Thyroid gland (tissue), 4 donors: Measurements from ENCODE around the gene DGKH. TPM values are rescaled to one million over a fixed set of nuclear protein-coding genes. Genes with fewer than 3 reads are reported as not detected.
"Not testable (repeated sequence)": the region's sequence is repeated elsewhere in the genome, so short reads cannot be mapped to it uniquely, and the experiment has no call there.

Experiments used
- DNase-seq, 2 donors: peaks; one replicate each; pipeline ENCODE4 v3.0.0-alpha.2; 2019
- H3K27ac ChIP-seq, 3 donors: fragments of 200-600 bp; sonication (generic); 1 replicate in 2 of 3; 2 replicates in 1 of 3; pipeline ENCODE4 v1.5.1; 2016 to 2019; ENCODE audit warnings: mild to moderate bottlenecking in 1 of 3, moderate library complexity in 1 of 3
- H3K27me3 ChIP-seq: fragments of 200-600 bp; sonication (generic); one replicate; pipeline ENCODE4 v1.5.1; 2019
- H3K36me3 ChIP-seq, 2 donors: fragments of 200-600 bp; sonication (generic); one replicate each; pipeline ENCODE4 v1.5.1; 2016 to 2019
- H3K4me1 ChIP-seq, 2 donors: fragments of 200-600 bp; sonication (generic); one replicate each; pipeline ENCODE4 v1.5.1; 2017 to 2019
- H3K4me3 ChIP-seq, 3 donors: fragments of 200-600 bp; sonication (generic); replicated peaks in 1 of 3; 1 replicate in 2 of 3; 2 replicates in 1 of 3; pipeline ENCODE4 v1.5.1; 2016; ENCODE audit warnings: mild to moderate bottlenecking in 1 of 3
- H3K9me3 ChIP-seq: fragments of 200-600 bp; sonication (generic); one replicate; pipeline ENCODE4 v1.5.1; 2017
- CTCF ChIP-seq, 6 experiments: fragments of 200-600 bp in 3 of 6; fragments of 450-650 bp in 3 of 6; sonication (generic) in 3 of 6; IDR thresholded peaks; one replicate each; pipeline ENCODE4 v1.5.1; 2016 to 2019; ENCODE audit warnings: antibody characterized with exemption in 6 of 6, mild to moderate bottlenecking in 2 of 6, inconsistent platforms in 1 of 6, moderate library complexity in 1 of 6
- POLR2A ChIP-seq, 2 donors: fragments of 450-650 bp; IDR thresholded peaks; one replicate each; pipeline ENCODE4 v1.6.1; 2017; ENCODE audit warnings: antibody characterized with exemption in 2 of 2, mild to moderate bottlenecking in 2 of 2, moderate library complexity in 1 of 2
- WGBS, 2 donors: methylation state at CpG; one replicate each; pipeline ENCODE4 v1.1.5; 2017; 5-methylcytosine and 5-hydroxymethylcytosine counted together
- intact Hi-C: fragments of 100-400 bp; cut with DNase I; formaldehyde crosslinking; loops from one replicate; pipeline ENCODE4 v1.15.1; 2023
- total RNA-seq, 4 donors: library from RNA; depleted of rRNA; stranded (reverse); fragments of >200 nt; gene quantifications; one replicate each; pipeline ENCODE4 v1.2.3, GENCODE V29; 2016

DGKH gene
- total RNA-seq, 4 donors from 2014 or later, result 7.9 to 15.9 (median 12.4) TPM

GRCh38 chr13:42127047-42127446, 78.6 kb downstream of the DGKH start:
- H3K27ac ChIP-seq, result no peak overlapping the region
- no peaks in the 10 kb centered on the region for H3K27me3 ChIP-seq
- H3K4me1 ChIP-seq, result no peaks in the 10 kb centered on the region
- no peak for DNase-seq
- no peaks in the 10 kb centered on the region for H3K9me3 ChIP-seq
- intact Hi-C loops, result no loop called here
- WGBS, 2 donors, result 94 to 97% methylated on average over 3 of the region's 3 CpGs
- H3K4me3 ChIP-seq, result no peak overlapping the region
- H3K36me3 ChIP-seq, result peaks cover 0 to 7% of the 10 kb centered on the region in 2 donors
- TF ChIP-seq POLR2A (IDR thresholded peaks at IDR 0.05), result no peak
- no peak for TF ChIP-seq CTCF (IDR thresholded peaks at IDR 0.05)

DNA sequence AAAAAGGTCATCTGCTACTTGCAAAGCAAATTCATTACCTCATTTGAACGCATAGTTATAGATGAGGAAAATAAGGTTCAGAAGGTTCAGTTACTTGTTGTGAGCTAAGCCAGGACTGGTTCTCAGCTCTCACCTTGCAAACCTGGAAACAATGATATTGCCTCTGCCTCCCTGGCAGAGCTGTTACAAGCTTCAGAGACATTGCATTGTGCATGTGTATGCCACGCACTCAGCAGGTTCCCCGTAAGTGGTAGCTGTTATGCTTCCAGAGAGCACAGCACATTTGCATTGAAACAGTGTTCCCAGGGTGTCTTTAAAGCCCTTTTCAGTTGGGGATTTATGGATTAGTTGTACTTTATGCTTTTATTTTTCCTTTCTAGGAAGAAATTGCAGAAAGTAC, 80.6 kb downstream of the DGKH start:
- TF ChIP-seq CTCF (IDR thresholded peaks at IDR 0.05) (no peak), POLR2A (IDR thresholded peaks at IDR 0.05) (no peak)
- H3K9me3 ChIP-seq, result no peaks in the 10 kb centered on the region
- peaks cover 0 to 7% of the 10 kb centered on the region in 2 donors for H3K36me3 ChIP-seq
- no peaks in the 10 kb centered on the region for H3K4me1 ChIP-seq
- WGBS, 2 donors, result 74 to 77% methylated on average over 3 of the region's 3 CpGs
- intact Hi-C loops, result no loop called here
- DNase-seq, result no peak
- no peaks in the 10 kb centered on the region for H3K27me3 ChIP-seq
- no peak overlapping the region for H3K27ac ChIP-seq
- no peak overlapping the region for H3K4me3 ChIP-seq

DNA sequence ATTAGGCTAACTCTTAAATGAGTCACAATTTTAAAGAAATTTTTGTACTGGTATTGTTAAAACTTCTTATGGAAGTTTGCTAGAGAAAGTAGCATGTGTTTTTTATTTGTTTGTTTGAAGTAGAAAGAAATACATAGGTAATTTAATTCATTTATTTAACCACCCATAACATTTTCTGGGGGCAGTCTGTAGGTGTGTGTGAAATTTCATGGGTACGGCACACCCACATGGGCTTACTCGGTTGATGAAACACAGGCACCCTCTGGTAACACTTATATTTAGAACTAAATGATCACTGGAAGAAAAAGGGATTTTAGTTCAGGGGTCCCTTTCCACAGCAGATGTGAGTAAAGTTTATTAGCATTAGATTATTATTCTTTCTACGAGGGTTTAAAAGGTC, 88.1 kb downstream of the DGKH start:
- WGBS, 2 donors, result 93 to 94% methylated on average over 3 of the region's 3 CpGs
- H3K27ac ChIP-seq, result no peak overlapping the region

GRCh38 chr13:42137856-42138537, 89.5 kb downstream of the DGKH start:
- no peak overlapping the region for H3K4me3 ChIP-seq
- no peak overlapping the region for H3K27ac ChIP-seq
- WGBS, 2 donors, result 92 to 96% methylated on average over 3 of the region's 3 CpGs
- H3K9me3 ChIP-seq, result no peaks in the 10 kb centered on the region
- no peaks in the 10 kb centered on the region for H3K4me1 ChIP-seq
- intact Hi-C loops, result no loop called here
- H3K36me3 ChIP-seq, result no peaks in the 10 kb centered on the region
- no peak for DNase-seq
- TF ChIP-seq CTCF (IDR thresholded peaks at IDR 0.05) (no peak), POLR2A (IDR thresholded peaks at IDR 0.05) (no peak)
- H3K27me3 ChIP-seq, result no peaks in the 10 kb centered on the region

More for the DNA sequence above, 88.1 kb downstream of the DGKH start:
- no peaks in the 10 kb centered on the region for H3K36me3 ChIP-seq
- no peaks in the 10 kb centered on the region for H3K4me1 ChIP-seq
- no peak overlapping the region for H3K4me3 ChIP-seq
- DNase-seq, result no peak
- TF ChIP-seq CTCF (IDR thresholded peaks at IDR 0.05) (no peak), POLR2A (IDR thresholded peaks at IDR 0.05) (no peak)
- intact Hi-C loops, result no loop called here
- no peaks in the 10 kb centered on the region for H3K9me3 ChIP-seq
- no peaks in the 10 kb centered on the region for H3K27me3 ChIP-seq

GRCh38 chr13:42140494-42140893, 92.0 kb downstream of the DGKH start:
- Histone ChIP-seq H3K4me1 (no peaks in the 10 kb centered on the region), H3K4me3 (no peak overlapping the region), H3K36me3 (no peaks in the 10 kb centered on the region), H3K27ac (no peak overlapping the region), H3K27me3 (no peaks in the 10 kb centered on the region), H3K9me3 (no peaks in the 10 kb centered on the region)
- WGBS, 2 donors, result 66 to 72% methylated on average over 2 of the region's 2 CpGs
- intact Hi-C loops, result no loop called here
- no peak for DNase-seq
- no peak for TF ChIP-seq POLR2A (IDR thresholded peaks at IDR 0.05)
- TF ChIP-seq CTCF (IDR thresholded peaks at IDR 0.05), result no peak

DNA sequence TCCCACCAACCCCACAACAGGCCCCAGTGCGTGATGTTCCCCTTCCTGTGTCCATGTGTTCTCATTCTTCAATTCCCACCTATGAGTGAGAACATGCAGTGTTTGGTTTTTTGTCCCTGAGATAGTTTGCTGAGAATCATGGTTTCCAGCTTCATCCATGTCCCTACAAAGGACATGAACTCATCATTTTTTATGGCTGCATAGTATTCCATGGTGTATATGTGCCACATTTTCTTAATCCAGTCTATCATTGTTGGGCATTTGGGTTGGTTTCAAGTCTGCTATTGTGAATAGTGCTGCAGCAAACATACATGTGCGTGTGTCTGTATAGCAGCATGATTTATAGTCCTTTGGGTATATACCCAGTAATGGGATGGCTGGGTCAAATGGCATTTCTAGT, 92.6 kb downstream of the DGKH start:
- DNase-seq, intact Hi-C loops, H3K27ac ChIP-seq, H3K27me3 ChIP-seq, H3K36me3 ChIP-seq, H3K9me3 ChIP-seq, H3K4me1 ChIP-seq, H3K4me3 ChIP-seq: not testable (repeated sequence)
- 98 to 100% methylated on average over 2 of the region's 2 CpGs for WGBS, 2 donors
